HG03558 (cell line): ENCODE results near the gene SLC16A12.

Experiments
- ATAC-seq: cut with Tn5 transposase; IDR thresholded peaks from one replicate; pipeline ENCODE4 v1.9.1; 2021; ENCODE audit warnings: moderate number of reproducible peaks; ENCODE audit not compliant: unreplicated experiment; ENCODE audit errors: extremely low read depth

The SLC16A12 gene, protein sequence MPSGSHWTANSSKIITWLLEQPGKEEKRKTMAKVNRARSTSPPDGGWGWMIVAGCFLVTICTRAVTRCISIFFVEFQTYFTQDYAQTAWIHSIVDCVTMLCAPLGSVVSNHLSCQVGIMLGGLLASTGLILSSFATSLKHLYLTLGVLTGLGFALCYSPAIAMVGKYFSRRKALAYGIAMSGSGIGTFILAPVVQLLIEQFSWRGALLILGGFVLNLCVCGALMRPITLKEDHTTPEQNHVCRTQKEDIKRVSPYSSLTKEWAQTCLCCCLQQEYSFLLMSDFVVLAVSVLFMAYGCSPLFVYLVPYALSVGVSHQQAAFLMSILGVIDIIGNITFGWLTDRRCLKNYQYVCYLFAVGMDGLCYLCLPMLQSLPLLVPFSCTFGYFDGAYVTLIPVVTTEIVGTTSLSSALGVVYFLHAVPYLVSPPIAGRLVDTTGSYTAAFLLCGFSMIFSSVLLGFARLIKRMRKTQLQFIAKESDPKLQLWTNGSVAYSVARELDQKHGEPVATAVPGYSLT

DNA sequence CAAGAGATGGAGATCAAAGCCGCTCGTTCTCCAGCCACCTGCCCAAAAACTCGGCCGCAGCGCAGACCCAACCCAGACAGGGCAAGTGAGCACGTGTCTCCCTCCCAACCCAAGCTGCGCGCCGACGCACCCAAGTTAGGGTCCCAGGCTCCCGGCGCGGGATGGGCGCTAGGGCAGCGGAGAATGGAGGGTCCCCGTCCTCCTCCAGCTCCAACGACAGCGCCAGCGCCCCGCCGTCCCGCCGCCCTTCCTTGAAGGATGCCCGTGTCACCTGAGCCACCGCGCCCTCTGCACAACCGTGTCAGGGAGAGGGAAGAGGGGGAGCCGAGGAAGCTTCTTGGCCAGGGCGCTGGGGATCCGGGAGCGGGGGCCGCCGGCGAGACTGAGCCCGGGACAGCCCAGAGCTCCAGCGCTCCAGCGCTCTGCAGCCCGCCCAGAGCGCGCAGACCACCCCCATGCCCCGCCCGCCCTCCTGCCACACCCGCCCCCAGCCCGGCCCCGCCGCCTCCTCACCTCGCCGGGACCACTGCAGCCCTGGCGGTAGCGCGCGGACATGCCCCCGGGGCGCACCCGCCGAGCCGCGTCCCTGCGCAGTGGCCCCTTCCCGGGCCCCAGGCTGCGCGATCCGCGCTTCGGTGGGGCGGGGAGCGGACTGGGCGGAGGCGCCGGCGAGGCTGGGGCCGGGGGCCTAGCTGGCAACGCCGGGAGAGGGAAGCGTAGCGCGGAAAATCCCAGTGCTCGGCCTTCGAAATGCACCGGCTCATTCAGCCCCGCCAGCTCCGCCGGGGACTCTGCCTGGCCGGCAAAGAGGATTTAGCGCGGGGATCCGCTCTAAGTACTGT, at the start of gene SLC16A12:
Gene SLC16A12, minus strand, starts transcription at position 424 of the 842 bp plus-strand sequence. CDS start 73,016 bp downstream, outside the sequence.
- ATAC-seq: no peak

DNA sequence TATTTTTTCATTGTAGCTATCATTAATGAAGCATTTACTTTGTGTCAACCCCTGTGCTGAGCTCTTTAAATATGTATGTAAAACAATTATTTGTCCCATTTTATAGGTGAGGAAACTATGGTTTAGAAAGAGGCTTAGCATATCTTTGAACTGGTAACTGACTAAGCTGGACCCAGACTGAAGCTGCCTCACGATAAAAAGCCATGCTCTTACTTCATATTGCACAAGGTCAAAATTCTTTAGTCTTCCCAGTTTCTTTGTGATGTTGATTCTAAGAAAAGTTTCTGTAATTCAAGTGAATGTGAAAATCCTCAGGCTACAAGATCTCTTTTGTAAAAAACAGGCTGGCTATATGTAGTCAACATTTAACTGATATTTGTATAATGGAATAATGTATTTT, 46.6 kb upstream of the SLC16A12 start:
- ATAC-seq: no peak

DNA sequence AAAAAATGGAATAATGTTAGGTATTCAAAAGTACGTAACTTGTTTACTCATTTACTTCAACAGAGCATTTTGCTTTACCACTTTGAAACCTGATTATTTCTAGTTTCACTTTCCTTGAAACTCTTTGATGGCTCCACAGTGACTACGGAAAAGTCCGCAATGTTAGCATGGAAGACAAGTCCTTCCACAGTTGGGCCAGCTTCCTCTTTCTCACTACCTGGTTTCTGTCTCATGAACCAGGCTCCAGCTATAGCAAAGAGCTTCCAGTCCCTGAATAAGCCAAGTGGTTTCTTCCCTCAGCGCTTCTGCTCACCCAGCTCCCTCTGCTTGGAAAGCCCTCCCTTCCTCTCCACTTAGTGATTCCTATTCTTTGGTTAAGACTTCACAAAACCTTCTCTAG, 44.8 kb upstream of the SLC16A12 start:
- no peak for ATAC-seq

DNA sequence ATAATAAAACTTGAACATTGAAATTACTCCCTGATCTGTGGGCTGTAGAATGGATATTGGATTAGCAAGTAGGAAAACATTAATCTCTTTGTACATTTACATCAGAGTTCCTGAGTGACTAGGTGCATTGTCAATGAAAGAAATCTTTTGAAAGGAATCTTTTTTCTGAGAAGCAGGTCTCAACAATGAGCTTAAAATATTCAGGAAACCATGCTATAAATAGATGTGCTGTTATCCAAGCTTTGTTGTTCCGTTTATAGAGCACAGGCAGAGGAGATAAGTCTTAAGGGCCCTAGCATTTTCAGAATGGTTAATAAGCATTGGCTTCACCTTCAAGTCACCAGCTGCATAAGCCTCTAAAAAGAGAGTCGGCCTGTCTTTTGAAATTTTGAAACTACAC, 41.3 kb upstream of the SLC16A12 start:
- no peak for ATAC-seq

DNA sequence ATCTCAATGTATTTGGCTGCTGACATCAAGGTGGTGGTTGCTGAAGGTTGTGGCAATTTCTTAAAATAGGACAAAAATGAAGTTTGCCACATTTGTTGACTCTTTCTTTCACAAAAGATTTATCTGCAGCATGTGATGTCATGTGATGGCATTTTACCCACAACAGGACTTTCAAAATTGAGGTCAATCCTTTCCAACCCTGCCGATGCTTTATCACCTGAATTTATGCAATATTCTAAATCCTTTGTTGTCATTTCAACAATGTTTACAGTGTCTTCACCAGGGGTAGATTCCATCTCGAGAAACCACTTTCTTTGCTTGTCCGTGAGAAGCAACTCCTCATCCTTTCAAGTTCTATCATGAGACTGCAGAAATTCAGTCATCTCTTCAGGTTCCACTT, 40.6 kb upstream of the SLC16A12 start:
- ATAC-seq: no peak

DNA sequence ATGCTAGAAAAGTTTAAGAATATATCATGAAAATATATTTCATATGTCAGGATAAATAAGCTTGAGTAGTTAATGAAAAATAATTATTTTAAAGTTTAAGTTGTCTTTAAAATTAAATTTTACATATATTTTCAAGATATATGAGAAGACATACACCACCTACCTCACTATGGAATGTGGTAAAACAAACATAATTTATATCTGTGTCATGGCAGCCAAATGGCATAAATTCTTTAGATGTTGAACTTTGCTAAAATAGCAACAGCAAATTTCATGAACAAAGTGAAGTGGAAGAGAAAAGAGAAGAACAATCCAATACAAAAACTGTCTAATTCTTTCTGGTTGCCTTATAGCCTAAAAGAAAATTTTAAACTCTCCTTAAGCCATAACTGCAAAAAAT, 39.6 kb upstream of the SLC16A12 start:
- no peak for ATAC-seq

DNA sequence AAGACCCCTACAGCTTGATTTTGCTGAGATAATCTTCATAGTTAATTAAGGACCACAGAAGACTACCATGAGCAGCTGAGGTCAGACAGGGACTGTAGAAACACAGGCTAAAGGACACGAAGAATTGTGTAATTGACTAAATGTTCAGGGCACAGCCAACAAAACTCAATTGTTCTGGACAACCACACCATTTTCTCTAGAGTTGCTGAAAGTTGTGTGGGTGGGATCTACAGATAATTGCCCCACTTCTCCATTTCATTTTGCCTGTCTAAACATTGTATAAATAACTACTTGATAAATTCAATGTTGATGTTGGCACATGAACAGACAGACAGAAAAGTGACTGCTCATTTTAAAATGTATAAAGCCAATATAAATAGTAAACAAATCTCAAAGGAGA, 39.0 kb upstream of the SLC16A12 start:
- ATAC-seq: no peak

DNA sequence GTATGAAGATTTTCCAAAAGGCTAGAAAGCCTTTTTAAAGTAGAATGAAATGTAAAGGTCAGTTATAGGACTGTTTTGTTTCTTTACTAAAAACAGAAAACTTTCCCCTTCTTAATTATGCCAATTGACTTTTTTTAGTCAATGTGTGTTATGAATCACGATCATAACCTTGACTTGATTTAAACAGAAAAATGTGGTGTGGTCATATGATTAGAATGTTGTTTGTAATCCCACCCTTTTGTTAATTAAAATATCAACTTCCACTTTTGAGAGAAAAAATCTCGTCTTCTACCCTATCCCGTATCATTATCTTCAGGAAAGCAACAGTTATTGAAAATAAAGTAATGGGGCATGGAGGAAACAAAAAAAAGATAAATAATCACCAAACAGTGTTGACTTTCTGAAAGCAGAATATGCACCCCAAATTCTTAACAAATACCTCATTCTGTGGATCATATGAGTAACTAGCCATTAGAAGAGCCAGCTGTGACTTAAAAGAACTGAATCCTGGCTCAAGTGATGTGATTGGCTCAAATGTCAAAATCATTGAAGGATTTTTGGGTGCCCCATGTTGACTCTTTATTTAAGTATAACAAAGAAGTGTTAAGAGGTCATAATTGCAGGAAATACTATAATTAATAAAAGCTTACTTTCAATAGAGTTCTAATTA, 32.3 kb upstream of the SLC16A12 start:
- no peak for ATAC-seq

DNA sequence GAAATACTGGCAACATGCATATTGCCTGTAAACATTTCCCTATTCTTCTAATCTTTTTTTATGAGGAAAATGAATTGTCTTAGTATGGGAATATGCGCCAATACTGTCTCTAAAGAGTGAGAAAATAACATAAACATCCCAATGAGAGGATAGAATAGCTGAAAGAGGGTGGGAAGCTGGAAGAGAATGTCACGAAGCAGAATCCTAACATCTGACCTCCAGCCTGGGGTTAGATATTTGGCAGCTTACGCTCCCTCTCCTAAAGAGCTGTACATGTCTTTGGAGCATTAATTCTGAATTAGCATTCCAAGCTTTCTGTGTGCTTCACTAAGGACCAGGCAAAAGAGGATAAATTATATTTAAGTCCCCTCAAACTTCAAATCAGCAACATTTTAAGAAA, 31.6 kb upstream of the SLC16A12 start:
- ATAC-seq: no peak

DNA sequence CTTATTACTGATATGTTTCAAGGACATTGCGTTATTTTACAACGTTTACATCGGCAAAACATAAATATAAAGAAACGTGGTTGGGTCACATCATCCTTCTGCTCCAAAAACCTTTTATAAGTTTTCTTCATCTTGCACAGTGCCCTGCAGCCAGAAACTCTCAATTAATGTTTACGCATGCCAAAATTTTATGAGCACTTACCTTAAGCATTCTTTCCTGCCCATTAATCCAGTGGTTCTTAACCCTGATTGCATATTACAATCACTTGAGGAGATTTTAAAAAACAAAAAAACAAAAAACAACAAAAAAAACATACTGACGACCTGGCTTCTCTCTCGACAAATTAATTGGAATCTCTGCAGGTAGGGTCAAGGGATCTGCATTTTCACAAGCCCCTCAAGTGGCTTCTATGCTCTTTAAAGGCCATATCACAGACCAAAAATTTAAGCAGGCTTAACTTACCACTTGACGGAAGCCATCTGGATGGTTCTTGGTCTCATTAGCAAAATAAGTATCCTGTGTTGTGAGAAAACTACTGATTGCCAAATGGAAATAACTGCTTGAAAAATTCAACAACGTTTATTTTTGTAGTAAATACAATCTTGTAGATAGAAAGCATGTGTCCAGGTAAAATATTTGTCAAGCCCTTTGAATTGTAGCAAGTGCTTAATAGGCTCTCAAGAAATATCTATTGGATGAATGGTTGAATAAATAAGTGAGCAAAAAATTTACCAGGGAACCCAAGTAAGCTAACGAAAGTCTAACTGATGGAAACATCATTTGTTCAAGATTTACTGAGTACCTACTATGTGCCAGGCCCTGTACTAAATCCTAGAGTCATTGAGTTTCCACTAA, 30.9 kb upstream of the SLC16A12 start:
- no peak for ATAC-seq

DNA sequence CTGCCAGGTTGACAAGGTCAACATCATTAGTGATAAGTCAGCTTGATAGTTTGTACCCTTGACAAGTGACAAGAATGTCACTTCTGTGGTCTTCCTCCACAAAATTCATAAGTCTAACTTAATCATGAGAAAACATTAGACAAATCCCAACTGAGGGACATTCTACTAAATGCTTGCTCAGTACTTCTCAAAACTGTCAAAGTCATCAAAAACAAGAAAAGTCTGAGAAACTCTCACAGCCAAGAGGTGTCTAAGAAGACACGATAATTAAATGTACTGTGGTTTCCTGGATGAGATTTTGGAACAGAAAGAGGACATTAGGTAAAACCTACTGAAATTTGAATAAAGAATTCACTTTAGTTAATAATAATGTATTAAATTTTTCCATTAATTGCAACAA, 29.8 kb upstream of the SLC16A12 start:
- no peak for ATAC-seq

DNA sequence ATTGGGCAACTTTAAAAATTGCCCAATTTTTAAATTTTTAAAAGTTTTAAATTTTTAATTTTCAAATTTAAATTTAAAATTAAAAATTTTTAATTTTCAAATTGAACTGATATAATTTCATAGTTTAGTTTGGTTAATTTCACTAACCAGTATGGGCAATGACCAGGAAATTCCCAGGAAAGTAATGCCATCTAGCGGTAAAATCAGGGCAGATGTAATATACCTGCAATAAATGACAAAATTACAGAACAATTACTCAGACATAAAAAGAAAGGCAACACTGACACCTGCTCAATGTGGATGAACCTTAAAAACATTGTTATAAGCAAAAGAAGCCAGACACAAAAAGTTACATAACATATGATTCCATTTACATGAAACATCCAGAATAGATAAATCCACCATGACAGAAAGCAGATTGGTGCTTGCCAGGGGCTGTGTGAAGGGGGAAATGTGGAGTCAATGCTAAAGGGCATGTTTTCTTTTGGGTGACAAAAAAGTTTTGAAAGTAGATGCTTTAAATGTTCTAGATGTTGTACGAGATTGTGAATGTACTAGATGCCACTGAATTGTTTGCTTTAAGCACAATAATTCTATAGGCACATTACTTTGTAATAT, 28.6 kb upstream of the SLC16A12 start:
- no peak for ATAC-seq

DNA sequence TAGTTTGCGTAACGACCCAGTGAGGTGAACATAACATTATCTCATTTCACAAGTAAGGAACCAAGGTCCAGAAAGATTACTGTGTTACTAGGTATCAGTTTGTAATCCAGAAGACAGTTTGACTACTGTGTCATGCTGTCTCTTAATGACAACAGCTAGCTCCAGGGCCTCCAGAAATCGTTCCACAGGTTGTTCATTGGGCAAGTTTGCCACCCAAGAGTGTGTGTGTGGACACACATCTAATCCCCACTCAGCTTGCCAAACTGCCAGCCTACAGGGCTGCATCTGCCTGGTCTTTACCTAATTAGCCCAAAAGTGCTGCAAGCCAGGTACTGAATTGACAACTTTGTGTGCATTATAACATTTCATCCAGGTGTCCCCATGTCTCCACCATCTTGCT, 27.9 kb upstream of the SLC16A12 start:
- no peak for ATAC-seq

DNA sequence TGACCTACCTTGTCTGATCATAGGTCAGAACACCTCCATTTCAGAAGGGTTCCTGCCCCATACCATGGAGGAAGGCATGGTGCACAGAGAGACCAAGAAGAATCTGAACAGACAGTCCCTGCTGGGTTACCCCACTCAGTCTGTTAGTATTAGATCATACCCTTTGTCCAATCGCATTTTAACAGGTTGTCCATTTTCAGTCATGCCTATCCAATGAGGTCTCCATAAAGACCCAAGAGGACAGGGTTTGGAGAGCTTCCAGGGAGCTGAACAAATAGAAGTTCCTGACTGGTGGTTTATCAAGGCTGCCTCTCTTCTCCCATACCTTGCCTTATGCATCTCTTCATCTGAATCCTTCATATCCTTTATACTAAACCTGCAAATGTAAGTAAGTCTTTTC, 21.2 kb upstream of the SLC16A12 start:
- no peak for ATAC-seq

DNA sequence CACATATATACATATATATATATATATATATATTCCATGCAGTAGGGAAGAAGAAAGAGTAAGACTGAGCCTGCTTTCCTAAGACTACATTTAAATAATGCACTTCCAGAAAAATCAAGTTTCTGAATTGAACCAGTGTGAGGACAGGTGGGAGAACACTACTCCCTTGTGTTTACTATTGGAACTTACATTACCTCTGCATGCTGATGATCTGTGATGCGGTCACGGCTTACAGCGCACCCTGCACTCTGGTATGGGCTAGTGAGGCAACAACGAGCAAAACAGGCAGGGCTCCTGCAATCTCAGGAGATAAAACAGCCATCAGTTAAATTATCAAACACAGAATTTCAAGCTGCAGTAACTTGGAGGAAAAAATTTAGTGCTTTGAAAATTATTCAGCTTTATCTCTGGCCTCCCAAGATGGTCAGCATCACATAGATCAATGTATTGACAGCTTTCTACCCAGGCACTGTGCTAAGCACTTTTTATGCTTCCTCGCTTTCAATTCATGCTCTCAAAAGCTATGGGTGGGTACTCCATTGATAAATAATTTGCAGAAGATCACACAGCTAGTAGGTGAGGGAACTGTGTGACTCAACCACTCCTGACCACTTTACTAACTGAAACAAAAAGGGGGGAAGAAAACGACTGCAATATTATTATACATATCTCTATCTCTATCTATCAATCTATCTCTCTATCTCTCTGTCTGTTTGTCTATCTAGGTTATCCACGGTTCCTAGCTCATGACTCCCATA, 20.5 kb upstream of the SLC16A12 start:
- no peak for ATAC-seq

DNA sequence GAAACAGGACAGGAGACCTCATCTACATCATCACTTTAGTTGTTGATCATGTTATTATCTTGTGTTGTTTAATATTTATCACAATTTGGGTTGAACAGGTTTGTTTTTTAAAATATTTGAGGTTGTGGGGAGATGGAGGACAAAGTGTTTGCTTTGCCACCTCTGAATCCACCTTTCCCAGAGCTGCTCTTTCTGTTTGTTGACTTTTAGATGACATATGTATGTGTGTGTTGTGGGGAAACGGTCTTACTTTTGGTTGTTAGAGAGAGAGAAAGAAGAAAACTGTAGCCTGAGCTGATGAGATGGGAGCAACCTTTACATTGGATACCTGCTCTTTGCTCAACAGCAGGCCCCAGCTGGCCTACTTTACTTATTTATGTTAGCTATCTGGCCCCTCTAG, 19.0 kb upstream of the SLC16A12 start:
- no peak for ATAC-seq

DNA sequence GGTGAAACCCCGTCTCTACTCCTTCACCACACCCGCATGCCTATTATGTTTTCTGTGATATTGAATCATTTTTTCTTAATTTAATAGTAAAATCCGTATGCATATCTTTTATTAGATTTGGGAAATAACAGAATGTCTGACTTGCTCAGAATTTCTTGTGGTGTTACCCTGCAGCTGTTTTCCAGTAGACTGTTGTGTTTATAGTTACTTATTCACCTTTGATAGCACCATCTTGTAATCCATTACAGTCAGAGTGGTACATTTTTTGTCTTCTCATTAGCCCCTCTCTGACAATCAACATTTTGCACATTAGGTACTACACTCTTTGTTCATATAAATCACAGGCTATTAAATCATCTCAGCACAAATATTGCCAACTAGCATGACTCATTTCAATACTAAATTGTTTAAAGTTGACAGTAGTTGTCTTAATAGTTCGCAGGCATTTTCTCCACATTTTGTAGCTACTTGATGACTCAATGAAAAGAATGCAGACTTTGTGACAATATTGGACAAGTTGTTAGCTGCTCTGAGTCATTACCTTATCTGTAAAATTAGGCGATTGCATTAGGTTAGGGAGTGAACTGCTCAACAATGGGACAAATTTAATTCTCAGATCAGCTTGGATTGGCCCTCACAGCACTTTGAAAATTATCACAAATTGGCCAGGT, 17.8 kb upstream of the SLC16A12 start:
- no peak for ATAC-seq

DNA sequence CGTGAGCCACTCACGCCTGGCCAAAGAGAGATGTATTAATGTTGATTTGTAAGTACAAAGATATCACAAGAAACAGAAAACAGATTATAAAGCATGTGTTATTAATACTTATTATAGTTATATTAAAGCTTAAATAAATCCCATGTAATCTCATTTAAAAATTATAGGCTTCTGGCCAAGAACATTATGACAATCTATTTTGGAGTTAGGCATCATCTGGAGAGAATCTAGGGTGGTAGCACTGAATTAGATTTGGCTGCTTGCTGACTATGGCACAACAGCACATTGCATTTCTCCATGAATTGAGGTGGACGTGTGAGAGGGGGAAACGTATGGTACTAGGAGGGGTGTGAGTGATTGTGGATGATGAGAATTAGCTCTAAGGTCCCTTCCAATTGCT, 16.8 kb upstream of the SLC16A12 start:
- ATAC-seq: no peak
